ENCODE data around the gene STARD7. TPM values are rescaled to one million over a fixed set of nuclear protein-coding genes. Genes with fewer than 3 reads are reported as not detected.

STARD7 gene
- total RNA-seq, 1 experiment from 2014 or later: 119 TPM

DNA sequence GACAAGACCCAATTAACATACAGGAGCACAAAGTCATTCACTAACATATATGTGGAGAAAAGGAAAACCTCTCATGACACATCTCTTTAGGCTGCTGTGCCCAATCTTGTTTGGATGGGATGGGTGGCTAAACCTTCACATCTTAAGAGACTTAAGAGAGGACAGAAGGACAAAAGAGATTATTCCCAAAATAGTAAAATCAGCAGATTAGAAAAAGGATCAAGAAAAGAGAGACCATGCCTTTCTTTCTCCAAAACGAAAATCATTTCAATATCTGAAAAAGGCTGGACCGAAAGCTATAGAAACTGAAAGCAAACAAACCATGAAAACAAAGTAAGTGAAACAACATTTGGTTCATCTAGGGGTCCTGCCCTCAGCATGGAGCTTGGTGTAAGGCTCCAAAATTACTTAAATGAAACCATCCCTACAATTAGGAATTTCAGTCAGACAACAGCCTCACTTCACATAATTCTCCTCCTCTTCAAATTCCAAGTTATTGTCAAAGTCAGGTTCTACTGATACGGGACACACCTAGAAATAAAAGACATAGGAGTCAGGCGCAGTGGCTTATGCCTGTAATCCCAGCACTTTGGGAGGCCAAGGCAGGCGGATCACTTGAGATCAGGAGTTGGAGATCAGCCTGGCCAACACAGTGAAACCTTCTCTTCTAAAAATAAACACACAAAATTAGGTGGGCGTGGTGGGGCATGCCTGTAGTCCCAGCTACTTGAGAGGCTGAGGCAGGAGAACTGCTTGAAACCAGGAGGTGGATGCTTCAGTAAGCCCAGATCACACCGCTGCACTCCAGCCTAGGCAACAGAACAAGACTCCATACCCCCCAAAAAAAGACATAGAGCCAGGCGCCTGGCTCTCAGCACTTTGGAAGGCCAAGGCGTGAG lies 5.2 kb downstream of the STARD7 start:
- no TSS peak for BruUV-seq (replicated peaks)
- Mint-ChIP-seq H3K4me3 (ENCODE audit: low read depth, unreplicated experiment) (no peak overlapping the region), H3K9me3 (ENCODE audit: low read depth, unreplicated experiment) (no peaks in the 10 kb centered on the region), H3K27ac (ENCODE audit: unreplicated experiment) (no peak overlapping the region), H3K4me1 (ENCODE audit: low read depth, unreplicated experiment) (peaks cover 28% of the 10 kb centered on the region), H3K27me3 (ENCODE audit: unreplicated experiment) (no peaks in the 10 kb centered on the region), H3K36me3 (ENCODE audit: insufficient read depth, unreplicated experiment) (peaks cover 28% of the 10 kb centered on the region)
- CTCF ChIA-PET: no interaction called here
- intact Hi-C loops (cut with micrococcal nuclease; ENCODE audit: unreplicated experiment): no loop called here
- TF ChIP-seq, protein P1, sequence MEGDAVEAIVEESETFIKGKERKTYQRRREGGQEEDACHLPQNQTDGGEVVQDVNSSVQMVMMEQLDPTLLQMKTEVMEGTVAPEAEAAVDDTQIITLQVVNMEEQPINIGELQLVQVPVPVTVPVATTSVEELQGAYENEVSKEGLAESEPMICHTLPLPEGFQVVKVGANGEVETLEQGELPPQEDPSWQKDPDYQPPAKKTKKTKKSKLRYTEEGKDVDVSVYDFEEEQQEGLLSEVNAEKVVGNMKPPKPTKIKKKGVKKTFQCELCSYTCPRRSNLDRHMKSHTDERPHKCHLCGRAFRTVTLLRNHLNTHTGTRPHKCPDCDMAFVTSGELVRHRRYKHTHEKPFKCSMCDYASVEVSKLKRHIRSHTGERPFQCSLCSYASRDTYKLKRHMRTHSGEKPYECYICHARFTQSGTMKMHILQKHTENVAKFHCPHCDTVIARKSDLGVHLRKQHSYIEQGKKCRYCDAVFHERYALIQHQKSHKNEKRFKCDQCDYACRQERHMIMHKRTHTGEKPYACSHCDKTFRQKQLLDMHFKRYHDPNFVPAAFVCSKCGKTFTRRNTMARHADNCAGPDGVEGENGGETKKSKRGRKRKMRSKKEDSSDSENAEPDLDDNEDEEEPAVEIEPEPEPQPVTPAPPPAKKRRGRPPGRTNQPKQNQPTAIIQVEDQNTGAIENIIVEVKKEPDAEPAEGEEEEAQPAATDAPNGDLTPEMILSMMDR (IDR thresholded peaks at IDR 0.05; ENCODE audit: unreplicated experiment): no peak
- no peak for DNase-seq

DNA sequence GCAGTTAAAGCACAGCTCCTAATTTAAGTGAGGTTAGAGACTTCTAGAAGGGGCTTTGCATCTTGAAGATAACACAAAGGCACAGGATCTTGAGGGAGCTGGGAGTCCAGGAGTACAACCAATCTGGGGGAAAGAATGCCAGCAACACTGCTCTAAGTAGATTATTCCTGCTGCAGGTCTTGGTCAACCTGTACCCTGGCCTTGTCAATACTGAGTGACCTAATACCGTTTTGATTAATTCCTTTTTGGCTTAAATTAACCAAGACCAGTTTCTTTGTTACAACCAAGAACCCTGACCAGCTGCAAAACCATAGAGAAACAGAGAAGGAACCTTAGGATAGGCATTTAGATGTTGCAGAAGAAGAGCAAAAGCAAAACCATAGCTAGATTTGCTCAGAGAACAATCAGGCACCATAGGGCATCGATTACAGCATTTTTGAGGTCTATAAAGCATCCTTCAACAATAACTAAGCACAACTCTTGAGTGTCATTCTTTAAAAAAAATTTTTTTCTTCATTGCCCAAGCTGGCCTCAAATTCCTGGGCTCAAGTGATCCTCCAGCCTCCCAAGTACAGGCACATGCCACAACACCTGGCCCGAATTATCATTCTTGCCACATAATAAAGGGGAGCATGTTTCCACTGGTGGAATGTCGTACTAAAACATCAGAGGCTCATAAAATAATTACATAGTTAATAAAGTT lies 6.3 kb downstream of the STARD7 start:
- intact Hi-C loops (cut with micrococcal nuclease; ENCODE audit: unreplicated experiment): no loop called here
- Mint-ChIP-seq H3K27me3 (ENCODE audit: unreplicated experiment) (no peaks in the 10 kb centered on the region), H3K4me1 (ENCODE audit: low read depth, unreplicated experiment) (peaks cover 28% of the 10 kb centered on the region)

DNA sequence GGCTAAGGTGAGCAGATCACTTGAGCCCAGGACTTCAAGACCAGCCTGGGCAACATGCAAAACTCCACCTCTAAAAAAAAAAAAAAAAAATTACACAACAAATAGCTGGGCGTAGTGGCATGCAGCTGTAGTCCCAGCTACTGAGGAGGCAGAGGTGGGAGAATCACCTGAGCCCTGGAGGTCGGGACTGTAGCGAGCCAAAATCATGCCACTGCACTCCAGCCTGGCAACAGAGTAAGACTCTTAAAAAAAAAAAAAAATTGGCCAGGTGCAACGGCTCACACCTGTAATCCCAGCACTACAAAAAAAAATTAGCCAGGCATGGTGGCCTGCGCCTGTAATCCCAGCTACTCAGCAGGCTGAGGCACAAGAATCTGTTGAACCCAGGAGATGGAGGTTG lies 7.3 kb downstream of the STARD7 start:
- DNase-seq: no peak
- TF ChIP-seq, protein P1 (IDR thresholded peaks at IDR 0.05; ENCODE audit: unreplicated experiment): no peak
- no peaks in the 10 kb centered on the region for H3K9me3 Mint-ChIP-seq (ENCODE audit: low read depth, unreplicated experiment)
- no peaks in the 10 kb centered on the region for H3K27me3 Mint-ChIP-seq (ENCODE audit: unreplicated experiment)
- CTCF ChIA-PET: no interaction called here
- no peak overlapping the region for H3K4me3 Mint-ChIP-seq (ENCODE audit: low read depth, unreplicated experiment)
- peaks cover 10% of the 10 kb centered on the region for H3K36me3 Mint-ChIP-seq (ENCODE audit: insufficient read depth, unreplicated experiment)
- BruUV-seq (replicated peaks): no TSS peak
- intact Hi-C loops (cut with micrococcal nuclease; ENCODE audit: unreplicated experiment): no loop called here
- H3K27ac Mint-ChIP-seq (ENCODE audit: unreplicated experiment): no peak overlapping the region
- H3K4me1 Mint-ChIP-seq (ENCODE audit: low read depth, unreplicated experiment): peaks cover 20% of the 10 kb centered on the region

More for the DNA sequence above, 6.3 kb downstream of the STARD7 start:
- no peak for DNase-seq
- no peak overlapping the region for H3K4me3 Mint-ChIP-seq (ENCODE audit: low read depth, unreplicated experiment)
- H3K36me3 Mint-ChIP-seq (ENCODE audit: insufficient read depth, unreplicated experiment): peaks cover 18% of the 10 kb centered on the region
- CTCF ChIA-PET: no interaction called here
- no peaks in the 10 kb centered on the region for H3K9me3 Mint-ChIP-seq (ENCODE audit: low read depth, unreplicated experiment)
- TF ChIP-seq, protein P1 (IDR thresholded peaks at IDR 0.05; ENCODE audit: unreplicated experiment): no peak
- H3K27ac Mint-ChIP-seq (ENCODE audit: unreplicated experiment): no peak overlapping the region
- BruUV-seq (replicated peaks): no TSS peak

DNA sequence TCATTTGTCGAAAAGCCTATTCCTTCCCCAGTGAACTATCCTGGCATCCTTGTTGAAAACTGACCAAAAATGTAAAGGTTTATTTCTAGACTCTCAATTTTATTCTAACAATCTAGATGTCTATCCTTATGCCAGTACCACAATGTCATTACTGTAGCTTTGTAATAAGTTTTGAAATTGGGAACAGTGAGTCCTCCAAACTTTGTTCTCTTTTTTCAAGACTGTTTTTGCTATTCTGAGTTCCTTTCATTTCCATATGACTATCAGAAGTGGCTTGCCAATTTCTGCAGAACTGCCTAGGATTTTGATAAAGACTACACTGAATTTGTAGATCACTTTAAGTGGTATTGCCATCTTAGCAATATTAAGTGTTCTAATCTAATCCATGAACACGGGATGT lies 9.7 kb downstream of the STARD7 start:
- no peak for DNase-seq
- TF ChIP-seq, protein P1 (IDR thresholded peaks at IDR 0.05; ENCODE audit: unreplicated experiment): no peak
- H3K9me3 Mint-ChIP-seq (ENCODE audit: low read depth, unreplicated experiment): no peaks in the 10 kb centered on the region
- no peak overlapping the region for H3K27ac Mint-ChIP-seq (ENCODE audit: unreplicated experiment)
- H3K36me3 Mint-ChIP-seq (ENCODE audit: insufficient read depth, unreplicated experiment): peaks cover 22% of the 10 kb centered on the region
- no peak overlapping the region for H3K4me3 Mint-ChIP-seq (ENCODE audit: low read depth, unreplicated experiment)
- intact Hi-C loops (cut with micrococcal nuclease; ENCODE audit: unreplicated experiment): no loop called here
- H3K4me1 Mint-ChIP-seq (ENCODE audit: low read depth, unreplicated experiment): peaks cover 28% of the 10 kb centered on the region
- CTCF ChIA-PET: interaction anchor here (1.4 kb wide), 1 partner anchor 25 kb away, joined by 3 read pairs; no protein-coding TSS in a partner anchor
- no TSS peak for BruUV-seq (replicated peaks)
- H3K27me3 Mint-ChIP-seq (ENCODE audit: unreplicated experiment): no peaks in the 10 kb centered on the region

All from Calu3 (cell line).